NCI-H2171 (cell line): Measurements from ENCODE around the gene NR1I3.
A peak's percentile ranks its signal among the peaks of the same experiment; 100 is the strongest.
"Not testable (repeated sequence)": the region's sequence is repeated elsewhere in the genome, so short reads cannot be mapped to it uniquely, and the experiment has no call there.

Source experiments
- DNase-seq: peaks from one replicate; lab custom pipeline; 2025; lab: John Stamatoyannopoulos, UW

NR1I3 gene

DNA sequence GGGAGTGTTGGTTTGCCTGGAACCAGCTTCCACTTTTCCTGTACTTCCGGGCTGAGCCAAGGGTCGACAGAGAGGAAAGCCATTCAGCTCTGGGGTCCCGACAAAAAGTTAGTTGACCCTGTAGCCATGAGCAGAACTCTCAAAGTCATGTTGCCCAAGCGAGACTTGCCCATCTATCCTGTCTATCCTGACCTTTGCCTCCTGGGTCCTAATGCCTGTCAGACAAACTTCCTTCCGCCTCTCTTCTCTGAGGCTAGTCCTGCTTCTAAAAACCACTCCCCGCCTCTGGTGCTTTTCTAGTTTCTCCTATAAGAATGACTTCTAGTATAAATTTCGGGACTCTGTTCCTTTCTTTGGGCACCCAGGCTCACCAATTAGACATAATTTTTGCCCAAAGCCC lies 12.8 kb upstream of the NR1I3 start:
- no peak for DNase-seq

DNA sequence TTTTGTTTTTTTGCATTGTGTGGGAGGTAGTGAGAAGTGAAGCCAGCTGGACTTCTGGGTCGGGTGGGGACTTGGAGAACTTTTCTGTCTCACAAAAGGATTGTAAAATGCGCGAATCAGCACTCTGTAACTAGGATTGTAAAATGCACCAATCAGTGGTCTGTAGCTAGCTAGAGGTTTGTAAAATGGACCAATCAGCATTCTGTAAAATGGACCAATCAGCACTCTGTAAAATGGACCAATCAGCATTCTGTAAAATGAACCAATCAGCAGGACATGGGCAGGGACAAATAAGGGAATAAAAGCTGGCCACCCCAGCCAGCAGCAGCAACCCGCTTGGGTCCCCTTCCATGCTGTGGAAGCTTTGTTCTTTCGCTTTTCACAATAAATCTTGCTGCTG lies 12.1 kb upstream of the NR1I3 start:
- DNase-seq, result not testable (repeated sequence)

GRCh38 chr1:161244888-161245287 lies 6.9 kb upstream of the NR1I3 start:
- DNase-seq, result no peak

DNA sequence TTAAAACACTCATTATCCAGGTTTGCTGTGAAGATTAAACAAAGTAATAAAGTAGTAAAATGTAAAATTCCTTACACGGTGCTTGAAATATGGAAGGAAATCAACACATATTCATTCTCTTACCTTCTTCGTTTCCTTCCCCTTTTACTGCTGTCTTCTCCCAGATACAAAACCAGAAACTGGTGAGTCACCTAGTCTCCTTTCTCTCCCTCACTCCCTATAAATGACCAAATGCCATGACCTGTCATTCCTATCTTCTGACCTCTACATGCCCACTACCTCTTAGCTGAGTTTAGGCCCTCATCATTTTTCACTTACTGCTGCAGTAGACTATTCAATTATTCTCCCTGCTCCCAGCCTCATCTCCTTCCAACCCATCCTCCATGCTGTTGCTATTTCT lies 4.3 kb upstream of the NR1I3 start:
- no peak for DNase-seq

DNA sequence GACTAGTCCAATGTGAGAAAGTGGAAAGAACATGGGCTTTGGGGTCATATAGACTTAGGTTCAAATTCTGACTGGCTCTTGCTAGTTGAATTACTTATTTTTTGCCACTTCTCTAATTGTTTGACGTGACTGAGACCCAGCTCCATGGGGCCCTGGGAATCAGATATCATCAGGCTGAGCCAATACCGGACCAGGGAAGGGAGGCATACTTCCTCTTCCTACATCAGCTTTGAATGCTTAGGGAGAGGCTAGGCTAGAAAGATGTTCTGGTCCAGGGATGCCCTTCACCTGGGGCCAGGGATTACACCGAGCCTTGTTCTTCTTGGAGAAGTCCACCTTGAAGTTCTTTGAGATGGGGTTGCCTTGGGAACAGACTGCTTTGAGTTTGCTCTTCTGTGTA lies 3.7 kb upstream of the NR1I3 start:
- no peak for DNase-seq

GRCh38 chr1:161235957-161236775 lies 1.8 kb downstream of the NR1I3 start:
- no peak for DNase-seq

- no peak for DNase-seq
These were observed 4.9 kb downstream of the NR1I3 start for GRCh38 chr1:161233102-161233501.

- no peak for DNase-seq
These were observed 7.2 kb downstream of the NR1I3 start for GRCh38 chr1:161230762-161231161.

GRCh38 chr1:161229896-161230295 lies 8.1 kb downstream of the NR1I3 start:
- DNase-seq, result no peak

GRCh38 chr1:161228032-161228431 lies 10.0 kb downstream of the NR1I3 start:
- DNase-seq, result no peak

DNA sequence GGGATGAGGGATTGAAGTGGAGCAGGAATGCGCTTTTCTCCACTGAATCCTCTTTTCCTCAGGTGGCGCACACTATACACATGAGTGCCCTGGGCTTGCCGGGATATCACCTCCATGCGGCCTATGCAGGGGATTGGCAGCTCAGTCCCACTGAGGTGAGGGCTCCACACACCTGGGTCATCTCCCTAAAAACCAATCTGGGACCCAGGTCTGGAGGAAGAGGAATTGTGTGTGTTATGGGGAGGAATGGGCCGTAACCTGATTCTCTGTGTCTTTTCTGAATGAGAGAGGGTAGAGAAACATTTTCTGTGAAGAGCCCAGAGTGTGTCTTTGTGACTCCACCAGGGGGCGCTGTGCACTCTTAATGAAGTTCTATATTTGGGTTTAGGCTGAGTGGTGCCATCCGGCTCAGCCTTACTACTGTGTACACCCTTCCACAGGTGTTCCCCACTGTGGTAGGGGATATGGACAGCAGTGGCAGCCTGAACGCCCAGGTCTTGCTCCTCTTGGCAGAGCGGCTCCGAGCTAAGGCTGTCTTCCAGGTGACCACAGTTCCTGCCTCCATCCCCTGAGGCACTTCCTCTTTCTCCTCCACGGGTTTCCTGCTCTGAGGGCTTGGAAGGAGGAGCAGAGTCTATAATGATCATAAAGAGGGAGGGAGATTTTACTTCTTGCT lies 10.7 kb downstream of the NR1I3 start:
- peak; percentile 55 for DNase-seq

- no peak for DNase-seq
These were observed 11.2 kb downstream of the NR1I3 start for GRCh38 chr1:161226759-161227158.

DNA sequence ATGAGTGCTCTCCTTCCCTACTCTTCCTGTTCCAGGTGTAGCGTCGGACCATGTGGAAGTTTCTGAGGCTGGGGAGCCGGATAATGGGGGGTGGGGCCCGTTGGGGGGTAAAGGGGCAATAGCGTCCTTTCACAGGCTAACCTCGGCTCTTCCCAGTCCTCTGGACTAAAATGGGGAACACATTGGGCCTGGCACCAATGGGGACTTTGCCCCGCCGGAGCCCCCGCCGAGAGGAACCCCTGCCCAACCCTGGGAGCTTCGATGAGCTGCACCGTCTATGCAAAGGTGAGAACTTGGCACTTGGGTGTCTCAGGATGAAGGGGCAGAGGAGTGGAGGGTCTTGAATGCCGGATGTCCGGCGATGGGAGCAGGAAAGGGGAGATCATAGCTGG lies 11.7 kb downstream of the NR1I3 start:
- DNase-seq, result no peak

- peak; percentile 93 for DNase-seq
These were observed 12.3 kb downstream of the NR1I3 start, which contains the start of gene TOMM40L for GRCh38 chr1:161225534-161226319. Gene TOMM40L, plus strand, starts transcription at chr1:161226060. Its CDS starts 430 bp downstream, at chr1:161226490.

- DNase-seq, result no peak
These were observed 12.8 kb downstream of the NR1I3 start for GRCh38 chr1:161225178-161225533.

GRCh38 chr1:161224695-161225087 lies 13.3 kb downstream of the NR1I3 start:
- DNase-seq, result not testable (repeated sequence)

GRCh38 chr1:161223805-161224694 lies 14.0 kb downstream of the NR1I3 start:
- DNase-seq, result no peak

GRCh38 chr1:161222175-161223019 lies 15.6 kb downstream of the NR1I3 start:
- DNase-seq, result no peak

DNA sequence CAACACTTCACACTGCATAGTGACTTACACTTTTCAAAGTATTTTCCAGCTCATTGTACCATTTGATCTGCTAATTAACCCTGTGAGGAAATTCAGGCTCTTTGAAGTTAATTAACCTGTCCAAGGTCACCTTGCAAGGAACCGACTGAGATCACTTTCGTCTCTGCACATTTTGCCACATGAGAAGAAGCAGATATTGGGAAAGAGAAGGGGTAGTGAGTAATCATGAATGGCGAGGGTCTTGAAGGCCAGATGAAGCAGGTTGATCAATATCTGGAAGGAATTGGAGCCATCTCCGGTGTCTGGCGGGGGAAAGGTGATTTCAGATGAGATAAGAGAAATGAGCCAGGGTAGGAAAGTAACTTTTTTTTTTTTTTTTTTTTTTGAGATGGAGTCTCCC lies 18.0 kb downstream of the NR1I3 start:
- no peak for DNase-seq

DNA sequence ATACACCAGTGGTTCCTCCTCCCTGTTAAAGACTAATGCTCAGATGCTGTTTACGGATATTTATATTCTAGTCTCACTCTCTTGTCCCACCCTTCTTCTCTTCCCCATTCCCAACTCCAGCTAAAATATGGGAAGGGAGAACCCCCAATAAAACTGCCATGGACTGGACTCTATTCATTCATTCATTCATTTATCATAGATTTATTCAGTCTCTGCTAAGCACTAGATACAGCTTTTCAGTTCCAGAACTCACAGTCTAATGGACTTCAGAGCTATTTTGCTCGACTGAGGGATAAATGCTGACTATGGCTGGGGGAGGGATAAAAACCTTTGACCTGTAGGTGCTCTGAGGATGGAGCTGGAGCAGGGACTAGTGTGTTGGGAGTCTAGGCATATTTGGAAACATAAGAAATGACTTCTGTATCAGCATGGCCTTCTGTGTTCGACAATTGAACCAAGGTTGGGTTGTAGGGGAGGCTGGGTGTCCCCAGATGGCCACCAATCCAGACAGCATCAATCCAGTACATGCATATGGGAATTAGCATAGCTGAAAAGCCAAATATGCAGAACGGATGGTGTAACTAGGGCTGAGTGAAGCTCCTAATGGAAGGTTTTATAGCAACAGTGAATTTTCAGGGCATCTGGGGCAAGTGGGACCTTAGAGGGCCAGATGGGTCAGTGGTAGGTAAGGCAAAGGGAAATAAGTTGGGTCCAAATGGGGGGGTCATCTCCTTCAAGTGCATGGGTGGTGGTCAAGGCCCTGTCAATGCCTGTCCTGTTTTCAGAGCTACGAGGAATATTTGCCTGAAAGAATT lies 18.7 kb downstream of the NR1I3 start:
- DNase-seq, result no peak
